Dedifferentiated amniotic fluid mesenchymal stem cell (primary cell): Measurements from ENCODE around the gene RPS6KA4.
"Not testable (repeated sequence)": the region's sequence is repeated elsewhere in the genome, so short reads cannot be mapped to it uniquely, and the experiment has no call there.

Source experiments
- DNase-seq: peaks from one replicate; pipeline ENCODE4 v3.0.0-alpha.2; 2016; ENCODE audit errors: extremely low spot score

Gene RPS6KA4

GRCh38 chr11:64387916-64388315 is 29.0 kb downstream of the RPS6KA4 start:
- no peak for DNase-seq

- DNase-seq = no peak
These were observed 29.9 kb downstream of the RPS6KA4 start for GRCh38 chr11:64388894-64389293.

DNA sequence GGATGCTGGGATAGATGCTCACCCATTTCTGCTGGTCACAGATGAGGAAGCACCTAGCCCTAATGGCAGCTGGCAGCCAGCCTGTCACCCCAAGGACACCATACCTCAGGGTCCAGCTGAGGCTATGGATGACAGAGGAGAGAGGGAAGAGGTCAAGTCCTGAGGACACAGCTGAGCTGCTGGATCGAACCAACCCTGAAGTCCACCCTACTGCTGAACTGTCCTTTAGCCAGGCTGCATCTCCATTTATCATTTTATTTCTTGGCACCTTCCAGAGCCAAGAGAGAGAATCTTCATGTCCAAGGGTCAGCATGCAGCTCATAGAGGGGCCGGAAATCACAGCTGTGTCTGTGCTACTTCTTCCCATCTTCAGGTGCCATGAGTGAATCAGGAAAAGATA is 30.9 kb downstream of the RPS6KA4 start:
- DNase-seq = no peak

DNA sequence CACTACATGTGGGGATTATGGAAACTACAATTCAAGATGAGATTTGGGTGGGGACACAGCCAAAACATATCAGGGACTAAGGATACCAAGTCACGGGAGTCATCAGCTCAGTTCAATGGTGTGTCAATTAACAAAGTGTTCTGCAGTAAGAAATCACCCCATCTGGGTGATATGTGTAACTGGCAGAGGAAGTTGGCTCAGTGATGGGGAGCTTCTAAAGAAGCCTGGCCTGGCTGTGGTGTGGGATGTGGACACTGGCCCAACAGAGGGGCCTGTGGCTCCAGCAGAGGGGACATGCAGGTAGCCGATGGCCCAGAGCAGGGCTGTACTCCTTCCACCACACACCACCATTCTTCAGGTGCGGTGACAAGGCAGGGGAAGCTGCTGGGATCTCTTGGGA is 31.6 kb downstream of the RPS6KA4 start:
- no peak for DNase-seq

- DNase-seq = no peak
These were observed 32.9 kb downstream of the RPS6KA4 start for GRCh38 chr11:64391839-64392238.

DNA sequence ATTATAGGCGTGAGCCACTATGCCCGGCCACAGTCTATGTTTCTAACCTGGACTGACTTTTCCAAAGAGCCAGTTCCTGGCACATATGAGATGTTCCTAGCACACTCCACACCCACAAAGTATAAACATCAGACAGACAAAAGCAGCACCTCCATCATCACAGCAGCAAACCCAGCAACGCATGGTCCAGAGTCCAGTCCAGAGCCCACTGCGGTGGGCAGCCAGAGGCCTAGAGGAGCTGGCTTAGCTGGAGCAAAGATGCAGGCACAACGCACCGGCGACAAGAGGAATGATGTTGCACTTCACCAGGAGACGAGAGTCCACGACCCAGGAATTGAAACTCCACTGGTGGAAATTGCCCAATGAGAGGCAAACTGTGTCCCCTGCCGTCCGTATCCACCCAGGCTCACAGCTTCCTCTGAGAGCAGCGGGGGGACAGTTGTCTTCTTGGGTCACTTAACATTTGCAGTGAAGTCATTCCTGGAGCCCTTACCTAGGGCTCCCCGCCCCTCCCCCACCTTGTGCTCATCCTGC is 36.6 kb downstream of the RPS6KA4 start:
- no peak for DNase-seq

DNA sequence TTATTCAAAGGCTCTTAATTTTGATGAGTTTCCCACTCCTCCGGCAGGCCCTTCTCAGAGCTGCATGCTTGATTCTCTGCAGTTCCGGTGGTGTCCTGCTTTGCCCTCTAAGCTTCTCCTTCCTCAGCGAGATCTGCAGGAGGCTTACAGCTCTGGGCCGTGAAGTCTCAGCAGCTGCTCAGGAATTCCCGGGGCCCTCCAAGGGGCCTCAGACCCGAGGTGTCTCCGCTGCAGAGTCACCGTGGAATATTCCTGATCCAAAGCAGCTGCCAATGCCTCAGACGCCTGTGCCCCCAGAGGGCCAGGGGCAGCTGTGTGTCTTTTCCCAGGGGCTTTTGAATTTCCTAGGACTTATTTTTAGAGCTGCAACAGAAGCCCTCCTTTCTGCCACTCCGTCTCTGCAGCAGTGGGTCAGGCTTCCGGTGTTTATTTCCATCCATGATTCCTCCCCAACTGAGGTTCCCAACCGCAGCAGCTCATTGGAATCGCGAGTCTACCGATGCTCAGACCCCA is 37.2 kb downstream of the RPS6KA4 start:
- DNase-seq = no peak

DNA sequence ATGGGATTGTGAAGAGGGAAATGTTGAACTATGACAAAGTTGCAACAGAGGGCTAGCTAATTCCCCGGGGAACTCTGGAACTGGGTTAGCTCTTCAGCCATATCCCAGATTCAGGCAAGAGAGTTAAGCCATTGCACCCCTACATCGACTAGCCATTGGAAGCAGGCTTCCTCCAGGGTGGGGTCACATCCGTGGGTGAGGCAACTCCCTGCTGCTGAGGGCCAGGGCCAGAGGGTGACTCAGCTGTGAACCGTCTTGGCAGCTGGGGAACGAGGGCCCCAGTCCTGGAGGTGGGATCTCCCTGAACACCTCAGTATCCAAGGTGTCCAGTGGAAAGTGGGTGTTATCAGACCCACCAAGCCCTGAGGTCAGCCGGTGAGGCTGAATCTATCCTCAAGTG is 41.1 kb downstream of the RPS6KA4 start:
- DNase-seq = no peak

DNA sequence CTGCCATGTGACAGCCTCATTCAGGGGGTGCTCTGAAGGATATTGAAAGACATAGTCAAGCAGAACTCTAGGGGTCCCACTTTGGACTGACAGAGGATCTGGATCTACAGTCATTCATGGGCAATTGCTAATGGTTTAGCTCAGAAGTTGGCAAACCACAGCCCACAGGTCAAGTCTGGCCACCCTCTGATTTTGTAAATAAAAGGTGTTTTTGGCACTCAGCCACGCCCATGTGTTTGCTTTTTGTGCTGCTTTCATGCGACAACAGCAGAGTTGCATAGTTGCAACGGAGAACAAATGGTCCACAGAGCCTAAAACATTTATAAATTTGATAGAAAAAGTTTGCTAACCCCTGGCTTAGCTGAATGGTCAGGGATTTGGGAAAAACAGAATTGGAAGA is 41.7 kb downstream of the RPS6KA4 start:
- no peak for DNase-seq

DNA sequence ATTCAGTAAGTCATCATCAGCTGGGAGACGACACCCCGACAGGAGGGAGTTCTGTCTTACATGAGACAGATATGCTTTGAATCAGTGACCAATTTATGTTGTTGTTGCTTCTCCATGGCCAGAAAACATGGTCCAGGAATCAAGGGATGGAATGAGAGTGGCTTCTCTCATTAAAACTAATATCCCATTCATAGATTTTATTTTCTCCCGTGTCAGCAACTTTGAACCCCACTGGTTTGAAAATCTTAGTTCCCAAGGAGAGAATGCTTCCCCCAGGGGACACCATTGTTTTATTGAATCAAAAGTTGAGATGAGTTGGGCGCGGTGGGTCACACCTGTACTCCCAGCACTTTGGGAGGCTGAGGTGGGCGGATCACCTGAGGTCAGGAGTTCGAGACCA is 42.8 kb downstream of the RPS6KA4 start:
- DNase-seq = no peak

DNA sequence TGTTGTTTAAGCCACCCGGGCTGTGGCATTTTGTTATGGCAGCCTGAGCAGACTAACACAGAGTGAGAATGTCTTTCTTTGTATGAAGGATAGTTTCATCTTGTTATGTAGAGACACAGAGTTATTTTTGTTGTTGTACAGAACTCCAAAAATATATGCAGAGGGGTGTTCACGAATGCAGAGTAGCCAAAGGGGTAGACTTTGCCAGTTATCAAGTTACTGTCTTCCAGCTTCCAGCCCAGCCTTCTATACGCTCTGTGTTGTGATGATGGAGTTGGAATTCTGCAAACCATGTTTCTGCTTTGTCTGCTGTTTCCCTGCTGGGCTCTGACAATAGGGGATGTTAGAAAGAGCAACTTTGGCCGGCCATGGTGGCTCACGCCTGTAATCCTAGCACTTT is 44.1 kb downstream of the RPS6KA4 start:
- no peak for DNase-seq

DNA sequence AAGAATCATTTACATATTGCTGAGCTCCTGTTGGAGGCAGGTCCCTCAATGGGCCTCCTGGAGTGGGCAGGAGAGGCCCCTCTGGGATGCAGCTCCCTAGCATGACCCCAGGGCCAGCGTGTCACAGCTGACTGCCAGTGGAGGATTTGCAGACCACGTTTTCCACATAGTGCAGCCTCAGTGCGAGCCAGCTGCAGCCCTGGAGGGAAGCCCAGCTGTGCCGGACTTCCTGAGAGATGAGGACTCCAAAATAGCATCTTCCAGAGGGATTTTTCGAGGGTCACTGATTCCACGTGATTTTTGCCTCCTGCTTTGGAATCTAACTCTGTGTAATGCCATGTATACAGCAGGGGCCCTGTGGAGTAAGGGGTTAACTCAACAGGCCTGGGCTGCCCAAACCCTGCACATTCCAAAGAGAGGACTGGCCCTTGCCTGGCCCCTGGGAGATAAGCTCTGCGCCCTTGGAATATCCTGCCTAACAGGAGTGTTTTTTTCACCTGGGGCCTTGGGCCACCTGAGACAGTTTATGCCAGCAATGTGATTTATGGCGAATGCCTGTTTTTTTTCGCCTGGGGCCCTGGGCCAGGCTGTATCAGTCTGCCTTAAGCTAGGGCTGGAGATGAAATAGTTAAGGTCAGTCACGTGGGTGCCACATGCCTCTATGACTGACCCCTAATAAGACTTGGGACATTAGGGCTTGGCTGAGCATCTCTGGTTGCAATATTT is 47.4 kb downstream of the RPS6KA4 start:
- no peak for DNase-seq

GRCh38 chr11:64407221-64407620 is 48.3 kb downstream of the RPS6KA4 start:
- DNase-seq = no peak

DNA sequence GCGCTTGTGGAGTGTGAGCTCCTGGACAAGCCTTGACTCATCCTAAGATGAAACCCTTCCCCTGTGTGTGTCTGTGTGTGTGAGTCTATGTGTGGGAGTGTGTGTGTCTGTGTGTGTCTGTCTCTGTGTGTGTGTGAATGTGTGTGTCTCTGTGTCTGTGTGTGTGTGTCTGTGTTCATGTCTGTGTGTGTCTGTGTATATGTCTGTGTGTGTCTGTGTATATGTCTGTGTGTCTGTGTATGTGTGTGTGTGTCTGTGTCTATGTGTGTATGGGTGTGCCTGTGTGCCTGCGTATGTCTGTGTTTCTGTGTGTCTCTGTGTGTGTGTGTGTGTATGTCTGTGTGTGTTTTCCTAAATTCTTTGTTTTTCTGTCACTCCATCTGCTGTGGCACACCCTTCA is 48.7 kb downstream of the RPS6KA4 start:
- no peak for DNase-seq

- DNase-seq = no peak
These were observed 50.3 kb downstream of the RPS6KA4 start for GRCh38 chr11:64409278-64409677.

DNA sequence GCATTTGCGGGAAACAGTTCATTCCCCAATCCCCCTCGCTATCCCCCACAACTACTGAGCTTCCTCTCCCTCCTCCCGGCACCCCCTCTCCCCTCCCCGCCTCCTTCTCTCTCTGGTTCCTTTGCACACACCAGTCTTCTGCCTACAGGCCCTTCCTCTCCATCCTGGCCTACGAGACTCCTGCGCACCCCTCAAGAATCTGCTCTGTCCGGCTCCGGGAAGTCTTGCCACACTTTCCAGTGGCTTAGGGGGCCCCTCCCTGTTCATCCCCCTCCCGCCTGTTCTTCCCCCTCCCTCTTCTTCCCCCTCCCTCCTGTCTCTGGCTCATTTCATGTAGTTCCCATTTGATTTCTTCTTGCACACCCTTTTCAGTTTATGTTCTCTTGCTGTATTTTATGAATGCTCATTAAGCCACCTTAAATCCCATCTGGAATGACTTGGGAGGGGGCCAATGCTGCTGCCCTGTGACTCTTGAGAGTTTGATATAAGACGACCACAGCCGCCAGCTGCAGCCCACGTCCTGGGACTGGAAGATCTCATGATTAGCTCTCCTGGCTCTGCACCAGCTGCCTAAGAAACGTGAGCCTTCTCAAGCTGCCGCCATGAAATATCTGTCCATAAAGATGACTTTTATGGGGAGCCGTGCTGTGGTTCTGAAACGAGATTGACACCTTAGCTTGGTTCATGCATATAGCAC is 50.9 kb downstream of the RPS6KA4 start:
- no peak for DNase-seq

- DNase-seq = no peak
These were observed 51.4 kb downstream of the RPS6KA4 start for GRCh38 chr11:64410404-64410734.

GRCh38 chr11:64413417-64413816 is 54.5 kb downstream of the RPS6KA4 start:
- DNase-seq = no peak

GRCh38 chr11:64415286-64415685 is 56.3 kb downstream of the RPS6KA4 start:
- no peak for DNase-seq

DNA sequence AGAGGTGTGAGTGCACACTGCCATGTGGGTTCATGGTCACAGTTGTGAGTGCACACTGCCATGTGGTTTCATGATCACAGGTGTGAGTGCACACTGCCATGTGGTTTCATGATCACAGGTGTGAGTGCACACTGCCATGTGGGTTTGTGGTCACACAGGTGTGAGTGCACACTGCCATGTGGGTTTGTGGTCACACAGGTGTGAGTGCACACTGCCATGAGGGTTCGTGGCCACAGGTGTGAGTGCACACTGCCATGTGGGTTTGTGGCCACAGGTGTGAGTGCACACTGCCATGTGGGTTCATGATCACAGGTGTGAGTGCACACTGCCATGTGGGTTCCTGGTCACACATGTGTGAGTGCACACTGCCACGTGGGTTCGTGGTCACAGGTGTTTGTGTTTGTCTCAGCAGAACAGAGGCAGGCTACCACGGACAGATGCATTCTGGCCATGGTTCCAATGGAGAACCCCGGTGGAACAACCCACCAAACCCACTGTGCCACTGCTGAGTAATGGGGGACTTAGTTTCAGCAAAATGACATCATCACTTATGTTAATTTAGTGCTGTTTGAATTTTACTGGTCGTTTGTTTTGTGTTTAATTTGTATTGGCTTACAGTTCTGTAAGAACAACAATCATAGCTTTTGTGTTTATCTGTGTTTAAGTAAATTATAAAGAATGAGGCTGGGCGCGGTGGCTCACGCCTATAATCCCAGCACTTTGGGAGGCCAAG is 57.2 kb downstream of the RPS6KA4 start:
- DNase-seq = no peak

DNA sequence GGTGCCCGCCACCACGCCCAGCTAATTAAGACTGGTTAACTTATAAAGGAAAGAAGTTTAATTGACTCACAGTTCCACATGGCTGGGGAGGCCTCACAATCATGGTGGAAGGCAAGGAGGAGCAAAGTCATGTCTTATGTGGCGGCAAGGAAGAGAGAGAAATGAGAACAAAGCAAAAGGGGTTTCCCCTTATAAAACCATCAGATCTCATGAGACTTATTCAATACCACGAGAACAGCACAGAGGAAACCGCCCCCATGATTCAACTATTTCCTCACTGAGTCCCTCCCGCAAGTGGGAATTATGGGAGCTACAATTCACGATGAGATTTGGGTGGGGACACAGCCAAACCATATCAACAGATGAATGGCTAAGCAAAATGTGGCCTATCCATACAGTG is 59.3 kb downstream of the RPS6KA4 start:
- DNase-seq = not testable (repeated sequence)

DNA sequence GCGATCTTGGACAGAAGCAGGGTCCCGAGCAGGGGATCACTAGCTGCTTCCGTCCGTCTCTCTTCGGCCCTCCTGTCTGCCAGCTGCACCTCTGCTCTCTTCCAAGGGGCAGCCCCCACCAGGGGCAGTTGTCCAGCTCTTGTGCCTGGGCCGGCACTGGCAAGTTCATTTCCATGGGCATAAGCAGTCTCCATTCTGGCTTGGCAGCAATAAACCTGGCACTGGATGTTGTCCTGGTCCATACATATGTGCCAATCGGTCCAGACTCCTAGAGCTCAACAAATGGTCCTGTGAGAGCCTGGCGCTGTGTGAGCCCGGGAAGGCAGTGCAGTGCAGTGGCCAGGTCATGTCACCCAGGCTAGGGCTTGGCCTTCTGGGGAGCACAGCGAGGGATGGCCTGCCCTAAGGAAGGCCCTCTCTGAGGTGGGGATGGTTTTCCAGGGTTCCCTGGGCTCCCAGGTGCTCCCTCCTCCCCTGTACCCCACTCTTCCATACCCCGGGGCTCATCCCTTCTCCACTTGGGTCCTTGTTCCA is 60.4 kb downstream of the RPS6KA4 start:
- no peak for DNase-seq
